ENCODE measurements around the gene TENM4.

TENM4 gene

GRCh38 chr11:79383874-79384273, 57.0 kb downstream of the TENM4 start:
- DNase-seq: no peak

- DNase-seq: no peak
These were observed 58.4 kb downstream of the TENM4 start for GRCh38 chr11:79382301-79383050.

- no peak for DNase-seq
These were observed 59.8 kb downstream of the TENM4 start for GRCh38 chr11:79381036-79381435.

GRCh38 chr11:79377406-79377805, 63.4 kb downstream of the TENM4 start:
- DNase-seq: no peak

GRCh38 chr11:79375818-79376550, 64.8 kb downstream of the TENM4 start:
- no peak for DNase-seq

- DNase-seq: no peak
These were observed 66.1 kb downstream of the TENM4 start for GRCh38 chr11:79374727-79375126.

GRCh38 chr11:79371724-79372123, 69.1 kb downstream of the TENM4 start:
- no peak for DNase-seq

- DNase-seq: no peak
These were observed 69.7 kb downstream of the TENM4 start for GRCh38 chr11:79371152-79371551.

- peak; percentile 36 for DNase-seq
These were observed 71.8 kb downstream of the TENM4 start for GRCh38 chr11:79369055-79369454.

- no peak for DNase-seq
These were observed 73.0 kb downstream of the TENM4 start for GRCh38 chr11:79367844-79368243.

GRCh38 chr11:79366218-79366617, 74.6 kb downstream of the TENM4 start:
- DNase-seq: no peak

- DNase-seq: no peak
These were observed 76.9 kb downstream of the TENM4 start for GRCh38 chr11:79363861-79364378.

- no peak for DNase-seq
These were observed 77.6 kb downstream of the TENM4 start for GRCh38 chr11:79363256-79363655.

GRCh38 chr11:79362821-79363220, 78.0 kb downstream of the TENM4 start:
- DNase-seq: no peak

GRCh38 chr11:79362206-79362757, 78.5 kb downstream of the TENM4 start:
- DNase-seq: no peak

GRCh38 chr11:79358258-79358657, 82.6 kb downstream of the TENM4 start:
- DNase-seq: no peak

- DNase-seq: no peak
These were observed 87.1 kb downstream of the TENM4 start for GRCh38 chr11:79353706-79354105.

- DNase-seq: no peak
These were observed 88.5 kb downstream of the TENM4 start for GRCh38 chr11:79352349-79352703.

GRCh38 chr11:79348976-79349682, 91.7 kb downstream of the TENM4 start:
- no peak for DNase-seq

- no peak for DNase-seq
These were observed 94.8 kb downstream of the TENM4 start for GRCh38 chr11:79346021-79346420.

- DNase-seq: no peak
These were observed 96.0 kb downstream of the TENM4 start for GRCh38 chr11:79344753-79345294.

GRCh38 chr11:79342686-79343085, 98.1 kb downstream of the TENM4 start:
- DNase-seq: no peak

- no peak for DNase-seq
These were observed 98.6 kb downstream of the TENM4 start for GRCh38 chr11:79342236-79342635.

Measured in NCI-H524 treated with DMSO at 0.1 percent for 48 hours (cell line).